ENCODE measurements around the gene PLAA.
A peak's percentile ranks its signal among the peaks of the same experiment; 100 is the strongest.

Gene PLAA

DNA sequence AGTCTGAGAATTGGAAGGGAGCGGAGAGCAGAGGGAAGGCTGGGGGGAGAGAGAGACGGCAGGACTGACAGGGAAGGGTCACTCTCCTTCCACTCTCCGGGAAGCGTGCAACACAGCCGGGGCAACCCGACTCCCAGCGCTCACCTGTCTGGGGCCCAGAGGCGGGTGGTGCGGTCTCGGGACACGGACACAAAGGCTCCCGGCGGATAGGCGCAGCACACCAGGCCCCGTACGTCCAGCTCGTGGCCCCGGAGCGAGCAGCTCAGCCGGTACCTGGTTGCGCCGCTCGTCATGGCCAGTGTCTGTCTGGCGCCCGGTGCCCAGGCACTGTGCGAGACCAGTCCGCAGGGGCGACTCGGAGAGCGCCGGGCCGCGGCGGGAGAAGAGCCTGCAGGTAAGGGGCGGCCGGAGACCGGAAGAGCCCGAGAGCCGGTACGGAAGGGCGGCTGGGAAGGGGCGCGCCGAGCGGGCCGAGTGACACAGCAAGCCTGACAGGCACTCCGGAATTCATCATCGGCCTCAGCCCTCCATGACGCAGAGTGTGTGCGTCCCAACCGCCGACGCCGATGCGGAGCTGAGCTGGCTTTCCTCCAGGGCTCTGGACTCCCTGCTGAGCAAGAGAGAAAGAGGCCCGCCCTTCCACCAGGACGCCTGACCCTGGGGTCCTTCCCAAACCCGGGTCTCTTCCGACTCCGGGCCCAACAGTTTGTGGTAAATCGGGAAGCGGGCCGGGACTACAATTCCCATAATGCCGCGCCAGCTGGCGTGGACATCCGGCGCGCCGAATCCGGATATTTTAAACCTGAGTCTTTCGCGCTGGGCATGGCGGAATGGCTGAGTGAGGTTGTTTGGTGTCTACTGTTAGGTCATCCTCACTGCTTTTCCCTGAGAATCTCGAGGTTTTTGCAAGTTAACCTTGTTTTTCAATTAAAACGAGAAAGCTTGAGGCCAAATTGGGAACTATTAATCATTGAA lies at the start of gene PLAA:
Gene PLAA, minus strand, starts transcription at position 490 of the 975 bp plus-strand sequence. Its CDS starts 197 bp downstream, at position 293.
- DNase-seq, result peak; percentile 68

DNA sequence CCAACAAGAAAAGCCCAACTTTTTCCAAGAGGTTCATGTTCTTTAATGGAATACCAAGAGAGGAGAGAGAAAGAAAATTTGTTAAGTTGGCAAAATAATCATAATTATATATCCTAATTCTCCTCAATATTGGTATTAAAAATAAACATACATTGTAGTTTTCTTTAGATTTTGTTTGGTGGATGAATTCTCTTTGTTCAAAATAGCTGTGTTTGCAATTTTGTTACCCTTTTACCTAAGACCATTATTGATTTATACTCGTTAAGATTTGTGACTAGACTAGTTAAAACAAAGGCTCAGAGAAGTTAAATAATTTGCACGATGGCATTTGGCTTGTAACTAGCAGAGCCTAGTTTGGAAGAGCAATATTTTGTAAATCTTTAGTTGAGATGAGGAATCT lies 48.8 kb upstream of the PLAA start:
- no peak for DNase-seq

DNA sequence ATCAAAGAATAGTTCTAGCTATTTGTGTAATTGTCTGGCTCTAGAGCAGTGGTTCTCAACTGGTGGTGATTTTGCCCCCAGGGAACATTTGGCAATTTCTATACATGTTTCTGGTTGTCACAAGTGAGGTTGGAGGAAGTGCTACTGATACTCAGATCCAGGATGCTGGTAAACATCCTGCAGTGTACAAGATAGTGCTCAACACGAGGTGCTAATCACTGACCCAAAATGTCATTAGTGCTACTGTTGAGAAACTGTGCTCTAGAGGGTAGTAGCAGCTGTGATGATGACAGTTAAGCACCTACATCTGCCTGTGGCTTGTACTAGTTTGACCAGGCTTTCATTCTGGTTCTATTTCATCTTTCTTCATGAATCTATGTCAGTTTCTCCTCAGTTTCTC lies 36.3 kb upstream of the PLAA start:
- no peak for DNase-seq

DNA sequence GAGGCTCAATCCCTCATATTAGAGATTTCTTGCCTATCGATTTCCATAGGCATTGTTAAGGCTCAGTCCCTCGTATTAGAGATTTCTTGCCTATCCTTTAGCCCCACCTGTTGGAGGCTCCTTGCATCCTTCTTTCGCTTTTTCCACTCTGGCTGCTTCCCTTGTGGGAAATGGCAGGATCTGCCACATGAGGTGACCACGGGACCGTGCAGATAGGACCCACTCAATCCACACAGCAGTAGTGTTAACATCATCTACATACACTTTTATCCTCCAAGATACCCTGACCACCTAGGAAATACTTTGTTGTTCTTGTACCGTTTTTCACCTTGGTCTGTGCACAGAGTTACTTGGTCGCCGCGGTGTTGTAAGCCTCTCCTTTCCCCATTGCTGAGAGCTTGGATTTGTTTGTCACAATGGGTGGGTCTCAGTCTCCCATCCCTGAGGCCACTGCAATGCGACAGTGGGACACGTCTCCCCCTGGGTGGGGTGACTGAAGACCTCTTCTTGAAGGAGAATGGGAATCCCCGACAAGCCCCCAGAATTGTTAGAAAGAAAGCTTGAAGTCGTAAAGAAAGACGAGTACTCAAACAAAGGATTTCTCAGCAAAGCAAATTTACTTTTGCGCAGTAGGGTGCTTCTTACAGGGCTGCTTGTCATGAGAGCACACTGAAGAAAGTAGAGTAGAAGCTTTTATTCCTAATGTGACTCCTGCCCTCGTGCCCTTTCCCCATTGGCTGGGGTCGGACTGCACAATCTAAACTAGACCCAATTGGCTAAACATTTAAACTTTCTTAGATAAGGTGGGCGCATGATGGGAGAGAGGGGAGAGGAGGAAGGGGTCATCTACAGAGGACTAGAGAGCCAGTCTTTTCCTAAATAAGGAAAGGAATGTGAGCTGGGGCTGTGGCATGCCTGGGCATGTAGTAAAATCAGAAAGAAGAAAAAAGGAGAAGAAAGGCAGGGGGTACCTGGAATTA lies 29.0 kb upstream of the PLAA start:
- DNase-seq, result no peak

DNA sequence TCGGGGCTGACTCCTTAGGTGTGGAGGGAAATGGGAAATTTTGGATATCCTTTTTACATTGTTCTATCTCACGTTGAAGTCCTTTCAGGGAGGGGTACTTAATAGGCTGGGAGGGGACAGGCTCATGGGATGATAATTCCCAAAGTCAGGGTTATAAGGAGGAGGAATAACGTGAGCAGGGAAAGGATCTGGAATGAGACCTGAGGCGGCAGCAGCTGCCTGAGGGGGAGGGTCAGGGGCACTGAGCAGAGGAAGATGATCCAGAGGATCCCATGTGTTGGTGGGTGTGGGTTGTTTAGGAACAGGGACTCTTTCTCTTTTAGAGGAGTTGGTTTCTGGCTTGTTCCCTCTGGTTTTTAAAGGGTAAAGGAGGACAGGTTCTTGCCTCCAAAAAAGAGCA lies 27.9 kb upstream of the PLAA start:
- DNase-seq, result no peak

DNA sequence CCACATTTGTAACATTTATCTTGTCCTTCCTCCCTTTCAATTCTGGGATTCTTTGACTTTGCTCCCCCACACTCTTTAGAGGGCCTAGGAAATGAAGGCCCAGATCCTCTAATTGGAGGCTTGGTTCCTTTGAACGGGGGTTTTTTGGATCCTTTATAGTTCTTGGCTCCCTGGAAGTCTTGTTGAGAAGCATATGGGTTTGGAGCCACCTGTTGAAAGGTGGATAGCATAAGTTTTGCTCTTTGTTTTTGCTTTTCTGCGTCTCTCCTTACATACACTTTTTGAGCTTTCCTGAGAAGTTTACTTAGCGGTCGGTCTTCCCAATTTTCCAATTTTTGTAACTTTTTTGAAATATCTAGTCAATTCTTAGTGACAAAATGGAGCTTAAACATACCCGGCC lies 26.9 kb upstream of the PLAA start:
- no peak for DNase-seq

DNA sequence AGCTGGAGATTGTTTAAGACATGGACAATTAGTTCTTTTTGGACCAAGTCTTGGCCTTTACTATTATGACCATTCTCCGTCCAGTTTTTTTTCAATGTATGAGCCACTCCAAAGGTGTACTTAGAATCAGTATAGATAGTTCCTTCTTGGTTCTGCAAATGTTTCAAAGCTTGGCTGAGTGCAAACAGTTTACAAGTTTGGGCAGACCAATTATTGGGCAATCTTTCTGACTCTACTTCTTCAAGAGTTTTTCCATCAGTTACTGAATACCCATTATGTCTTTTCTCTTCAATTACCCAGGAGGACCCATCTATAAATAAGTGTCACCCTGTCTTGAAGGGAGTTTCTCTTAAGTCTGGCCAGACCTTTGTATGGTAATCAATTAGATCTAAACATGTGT lies 24.7 kb upstream of the PLAA start:
- DNase-seq, result no peak

DNA sequence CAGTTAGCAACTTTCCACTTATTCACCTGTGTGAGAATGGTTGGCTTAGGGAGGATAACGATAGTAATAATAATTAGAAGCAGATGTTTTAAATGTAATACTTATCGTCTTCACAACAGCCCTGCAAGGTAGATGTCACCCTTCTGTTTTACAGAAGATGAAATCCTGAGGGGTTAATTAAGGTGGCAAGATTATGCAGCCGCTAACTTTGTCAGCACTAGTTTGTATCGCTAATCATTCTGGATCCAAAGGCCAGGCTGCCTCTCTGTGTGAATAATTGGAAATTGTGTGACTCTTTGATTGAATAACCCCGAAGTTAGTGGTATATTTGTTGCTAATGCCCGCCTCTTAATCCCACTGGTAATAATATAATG lies 9.8 kb upstream of the PLAA start:
- DNase-seq, result no peak

DNA sequence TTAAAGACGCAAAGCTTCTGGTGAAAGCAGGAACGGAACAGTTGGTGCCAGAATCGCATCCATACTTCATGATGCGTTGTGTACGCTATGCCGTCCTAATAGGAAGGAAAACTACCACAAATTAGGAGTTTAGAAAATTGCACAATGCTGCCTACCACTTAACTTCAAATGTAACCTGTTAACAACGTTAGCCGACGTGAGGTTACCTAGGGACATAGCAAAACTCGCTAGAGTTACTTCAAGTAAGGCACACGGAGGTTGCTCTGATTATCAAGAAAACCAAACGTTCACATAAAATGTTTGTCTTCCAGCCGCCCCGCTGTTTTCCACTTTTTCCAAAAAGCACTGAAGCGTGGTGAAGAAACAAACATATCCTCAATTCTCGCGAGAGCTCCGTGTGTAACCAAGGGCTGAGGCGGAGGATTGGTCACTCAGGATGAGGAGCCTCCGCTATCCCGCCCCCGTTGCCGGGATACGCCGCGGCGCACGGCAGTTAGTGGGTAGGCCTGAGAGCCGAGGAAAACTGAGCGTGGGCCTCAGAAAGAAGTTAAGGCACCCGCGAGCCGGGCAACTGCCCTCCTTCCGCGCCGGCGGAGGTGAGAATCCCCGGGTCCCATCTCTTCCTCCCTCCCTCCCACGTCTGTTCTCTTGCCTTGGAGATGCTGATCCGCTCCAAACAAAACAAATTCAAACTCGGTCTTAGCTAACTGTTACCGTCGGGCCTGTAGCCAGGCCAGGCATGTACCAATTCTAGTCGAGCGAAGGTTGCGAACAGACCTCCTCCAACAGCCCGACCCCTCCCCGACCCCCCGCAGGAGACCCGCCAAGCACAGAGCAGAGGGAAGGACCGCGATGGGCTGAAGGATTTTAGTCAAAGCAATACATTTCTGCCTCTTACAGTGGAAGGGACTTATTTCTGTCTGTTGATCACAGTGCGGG lies 9.1 kb upstream of the PLAA start, which contains the start of gene IFT74:
Gene IFT74, plus strand, starts transcription at position 492 of the 939 bp plus-strand sequence. CDS start 5,556 bp downstream, outside the sequence.
- peak; percentile 81 for DNase-seq

DNA sequence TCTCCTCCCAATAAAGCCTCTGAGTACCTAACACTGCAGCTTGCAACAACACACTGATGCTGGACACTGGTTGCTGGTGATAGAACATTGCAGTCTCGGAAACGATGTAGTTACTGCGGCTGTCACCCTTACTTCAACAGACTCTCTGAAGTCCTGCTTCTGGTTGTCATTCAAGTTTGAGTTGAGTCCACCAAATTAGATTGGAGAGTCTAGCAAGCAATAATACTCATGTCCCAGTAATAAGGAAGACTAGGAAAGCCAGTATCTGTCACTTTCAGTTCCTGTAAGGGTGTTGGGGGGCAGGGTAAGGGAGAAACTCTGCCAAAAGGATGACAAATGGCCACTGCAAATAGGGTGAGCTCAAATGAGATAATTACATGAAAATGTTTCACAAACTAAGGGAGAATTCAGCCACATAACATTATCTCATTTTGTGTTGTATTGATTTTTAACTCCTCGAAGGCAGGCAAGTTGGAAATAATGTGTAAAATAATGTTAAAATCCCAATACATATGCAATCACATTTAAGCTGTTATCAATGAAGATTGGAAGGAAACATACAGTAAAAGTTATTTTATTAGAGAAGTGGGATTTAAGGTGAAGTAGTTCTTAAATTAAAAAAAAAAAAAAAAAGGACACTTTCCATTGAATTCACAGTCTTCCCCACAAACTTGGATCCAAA lies 8.3 kb upstream of the PLAA start:
- no peak for DNase-seq

DNA sequence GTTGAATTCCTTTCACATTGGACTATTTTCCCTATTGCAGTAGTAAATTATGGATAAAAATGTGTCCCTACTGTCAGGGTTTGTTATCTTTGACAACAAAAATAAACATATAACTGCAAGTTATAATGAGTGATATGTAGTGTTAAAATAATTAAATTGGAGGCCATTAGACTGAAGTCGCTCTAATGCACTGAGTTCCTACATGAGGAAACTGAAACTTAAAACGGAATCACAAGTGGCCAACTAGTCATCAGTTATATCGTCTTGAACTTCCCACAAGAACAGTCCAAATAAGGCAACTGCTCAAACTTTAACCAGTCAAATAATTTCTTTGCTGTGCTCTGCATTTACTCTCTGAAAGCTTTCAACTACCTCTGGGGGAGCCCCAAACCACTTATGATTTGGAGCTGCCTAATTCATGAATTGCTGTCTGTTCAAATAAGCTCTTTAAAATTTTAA lies 7.0 kb upstream of the PLAA start:
- DNase-seq, result no peak

DNA sequence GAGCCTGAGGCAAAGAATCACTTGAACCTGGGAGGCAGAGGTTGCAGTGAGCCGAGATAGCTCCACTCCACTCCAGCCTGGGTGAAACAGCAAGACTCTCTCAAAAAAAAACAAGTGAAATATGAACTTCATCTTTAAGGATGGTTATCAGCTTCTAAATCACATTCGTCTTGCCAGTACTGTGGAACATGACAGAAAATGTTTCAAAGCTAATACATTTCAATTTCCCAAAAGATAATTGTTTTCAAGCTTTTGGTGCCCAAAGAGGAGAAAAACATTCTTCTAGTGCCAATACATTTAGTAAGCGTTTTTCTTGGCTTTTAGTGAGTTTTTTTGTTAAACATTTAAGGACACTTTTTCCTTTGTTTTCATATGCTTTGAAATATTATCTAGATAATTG lies 4.8 kb upstream of the PLAA start:
- no peak for DNase-seq

DNA sequence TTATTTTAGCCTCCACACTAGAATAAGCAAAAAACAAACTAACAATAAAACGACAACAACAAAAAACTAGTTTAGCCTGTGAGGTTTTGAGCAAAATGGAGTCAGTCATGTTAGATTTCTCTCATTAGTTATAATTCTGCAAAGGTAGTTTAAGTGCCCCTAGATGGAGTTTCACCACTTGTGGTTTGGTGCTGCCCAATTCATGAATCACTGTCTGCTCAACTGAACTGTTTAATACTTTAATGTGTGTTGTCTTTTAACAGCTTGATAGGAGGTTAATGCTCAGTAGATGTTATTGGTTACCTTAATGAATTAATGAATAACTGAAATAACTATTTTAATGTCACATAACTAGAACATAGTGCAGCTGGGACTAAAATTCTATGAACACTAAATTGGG lies 3.5 kb upstream of the PLAA start:
- DNase-seq, result no peak

DNA sequence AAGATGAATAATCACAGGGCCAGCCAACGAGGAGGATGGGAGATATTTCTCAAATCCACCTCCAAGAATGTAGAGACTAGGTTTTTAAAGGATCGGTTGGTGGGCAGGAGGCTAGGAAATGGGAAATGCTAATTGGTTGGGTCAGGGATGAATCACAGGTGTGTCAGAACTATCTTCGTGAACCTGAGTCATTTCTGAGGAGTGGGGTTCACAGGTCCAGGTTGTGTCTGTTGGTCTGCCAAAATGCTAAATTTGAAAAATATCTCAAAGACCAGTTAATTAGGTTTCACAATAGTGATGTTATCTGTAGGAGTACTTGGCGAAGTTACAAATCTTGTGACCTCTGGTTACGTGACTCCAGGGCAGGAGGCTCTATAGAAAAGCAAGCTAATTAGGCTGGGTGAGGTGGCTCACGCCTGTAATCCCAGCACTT lies 2.6 kb upstream of the PLAA start:
- no peak for DNase-seq

DNA sequence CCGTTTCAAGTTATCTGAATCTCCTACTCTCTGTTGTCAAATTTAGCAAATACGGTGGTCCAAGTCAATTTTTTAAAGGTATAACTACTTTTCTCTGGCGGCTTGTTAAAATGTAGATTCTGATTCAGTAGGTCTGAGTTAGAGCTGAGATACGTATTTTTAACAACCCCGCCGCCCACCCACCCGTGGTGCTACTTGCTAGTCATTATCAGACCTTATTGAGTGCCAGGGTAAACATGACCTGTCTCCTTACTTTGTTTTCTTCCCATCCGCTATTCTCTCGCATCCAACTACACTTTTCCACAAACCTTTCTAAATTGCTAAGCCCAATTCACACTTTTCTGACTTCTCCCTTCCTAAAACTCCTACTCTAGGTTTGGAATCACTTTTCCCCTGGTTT lies 694 bp upstream of the PLAA start:
- no peak for DNase-seq

DNA sequence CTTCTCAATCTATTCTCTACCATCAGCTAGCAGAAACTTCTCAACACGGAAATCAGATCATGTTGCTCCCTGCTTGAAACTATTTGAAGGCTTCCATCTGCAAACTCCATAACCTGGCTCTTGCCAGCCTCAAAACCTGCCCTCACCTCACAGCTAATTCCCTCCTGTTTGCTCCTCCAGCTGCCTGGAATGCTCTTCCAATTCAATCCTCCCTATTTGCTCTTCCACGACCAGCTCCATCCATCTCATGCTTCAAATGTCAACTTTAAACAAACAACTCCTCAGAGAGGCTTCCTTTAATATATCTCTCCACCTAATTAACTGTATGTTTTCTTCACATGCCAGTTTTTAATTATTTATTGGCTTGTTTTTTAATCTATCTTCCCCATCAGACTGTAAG lies 1.5 kb downstream of the PLAA start:
- peak; percentile 1 for DNase-seq

DNA sequence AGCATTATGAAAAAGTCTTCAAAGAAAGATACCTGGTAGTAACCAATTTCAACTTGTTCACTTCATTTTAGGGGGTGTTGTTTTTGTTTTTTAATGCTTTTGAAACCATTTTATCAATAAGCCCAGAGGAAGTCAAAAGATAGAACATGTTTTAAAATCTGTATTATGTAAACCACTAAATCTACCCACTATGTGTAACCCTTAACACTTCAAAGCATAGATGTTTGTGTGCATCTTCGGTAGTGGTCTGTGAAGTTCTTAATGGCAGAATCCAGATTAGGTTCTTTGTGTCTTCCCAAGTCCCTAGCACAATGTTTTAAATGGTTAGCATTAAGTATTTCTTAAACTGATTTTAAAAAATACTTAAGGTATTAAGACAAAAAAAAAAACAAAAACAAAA lies 6.3 kb downstream of the PLAA start:
- no peak for DNase-seq

DNA sequence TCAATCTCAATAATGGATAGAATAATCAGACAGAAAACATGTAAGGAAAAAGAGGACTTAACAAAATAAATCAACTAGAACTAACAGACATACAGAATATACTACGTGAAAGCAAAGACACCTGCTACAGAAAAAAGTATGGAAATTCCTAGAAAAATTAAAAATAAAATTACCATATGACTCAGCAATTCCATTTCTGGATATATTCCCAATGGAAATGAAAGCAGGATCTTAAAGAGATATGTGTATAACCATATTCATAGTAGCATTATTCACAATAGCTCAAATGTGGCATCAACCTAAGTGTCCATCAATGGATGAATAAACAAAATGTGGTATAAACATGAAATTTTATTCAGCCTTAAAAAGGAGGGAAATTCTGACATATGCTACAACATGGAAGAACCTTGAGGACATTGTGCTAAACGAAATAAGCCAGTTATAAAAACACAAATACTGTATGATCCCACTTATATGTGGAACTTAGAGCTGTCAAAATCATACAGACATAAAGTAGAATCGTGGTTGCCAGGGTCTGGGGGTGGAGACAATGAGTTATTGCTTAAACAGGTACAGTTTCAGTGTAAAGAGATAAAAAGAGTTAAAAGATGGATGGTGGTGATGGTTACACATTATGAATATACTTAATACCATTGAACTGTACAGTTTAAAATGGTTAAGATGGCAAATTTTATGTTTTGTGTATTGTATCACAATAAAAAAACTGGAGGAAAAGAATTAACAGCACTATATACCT lies 6.9 kb downstream of the PLAA start:
- DNase-seq, result no peak

DNA sequence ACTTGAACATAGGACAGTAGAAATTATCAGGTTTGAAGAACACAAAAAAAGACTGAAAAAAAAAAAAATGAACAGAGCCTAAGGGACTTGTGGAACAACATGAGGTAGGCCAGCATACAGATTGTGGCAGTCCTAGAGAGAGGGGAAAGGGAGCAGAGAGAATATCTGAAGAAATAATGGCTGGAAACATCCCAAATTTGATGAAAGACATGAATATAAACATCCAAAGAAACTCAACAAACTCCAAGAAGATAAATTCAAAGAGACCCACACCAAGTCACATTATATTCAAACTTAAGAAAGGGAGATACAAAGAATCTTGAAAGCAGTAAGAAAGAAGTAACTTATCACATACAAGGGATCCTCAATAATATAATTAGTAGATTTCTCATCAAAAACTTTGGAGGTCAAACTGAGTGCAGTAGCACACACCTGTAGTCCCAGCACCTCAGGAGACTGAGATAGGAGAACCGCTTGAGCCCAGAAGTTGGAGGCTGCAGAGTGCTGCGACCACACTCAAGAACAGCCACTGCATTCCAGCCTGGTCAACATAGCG lies 9.1 kb downstream of the PLAA start:
- DNase-seq, result no peak

DNA sequence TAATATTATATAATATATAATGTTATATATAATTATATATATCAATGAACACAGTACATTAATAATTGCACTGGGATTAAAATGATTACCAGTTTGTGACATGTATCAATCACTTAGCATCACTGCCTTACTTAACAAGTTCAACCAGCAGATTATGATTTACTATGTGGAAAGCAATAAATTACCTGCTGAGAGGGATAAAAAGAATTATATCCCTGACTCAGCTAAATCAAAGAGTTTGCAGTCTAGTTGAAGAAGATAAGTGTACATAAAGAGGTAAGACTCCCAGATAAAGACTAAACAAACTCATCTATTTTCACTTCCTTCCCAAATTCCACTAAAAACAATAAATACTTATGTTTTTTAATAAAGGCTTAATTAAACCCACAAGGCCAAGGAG lies 11.2 kb downstream of the PLAA start:
- DNase-seq, result no peak
